Right ventricle myocardium inferior (tissue), 1 donor: ENCODE results near the gene EGFLAM. TPM values are rescaled to one million over a fixed set of nuclear protein-coding genes. Genes with fewer than 3 reads are reported as not detected.

Experiments used
- ATAC-seq: fragments of 200-7000 bp; cut with Tn5 transposase; one replicate; pipeline ENCODE4 v1.9.1; 2020; ENCODE audit warnings: mild to moderate bottlenecking, moderate library complexity
- DNase-seq: peaks from one replicate; pipeline ENCODE4 v3.0.0; 2021; ENCODE audit errors: missing footprints
- intact Hi-C: fragments of 100-400 bp; cut with DNase I; formaldehyde crosslinking; loops from one replicate; pipeline ENCODE4 v1.11.0; 2022
- total RNA-seq: library from RNA; stranded (reverse); fragmentation: NEBNext Ultra II Directional; extraction: Animal tissue kit (Norgen Biotek cat#: 25700); gene quantifications from one replicate; pipeline ENCODE4 v1.2.1, GENCODE V29; 2021
- donor health status: DM: no; HTN: yes; CAD: no; lungs with severe emphysema.

The EGFLAM gene
- total RNA-seq, 1 donor from 2014 or later: 8.8 TPM

DNA sequence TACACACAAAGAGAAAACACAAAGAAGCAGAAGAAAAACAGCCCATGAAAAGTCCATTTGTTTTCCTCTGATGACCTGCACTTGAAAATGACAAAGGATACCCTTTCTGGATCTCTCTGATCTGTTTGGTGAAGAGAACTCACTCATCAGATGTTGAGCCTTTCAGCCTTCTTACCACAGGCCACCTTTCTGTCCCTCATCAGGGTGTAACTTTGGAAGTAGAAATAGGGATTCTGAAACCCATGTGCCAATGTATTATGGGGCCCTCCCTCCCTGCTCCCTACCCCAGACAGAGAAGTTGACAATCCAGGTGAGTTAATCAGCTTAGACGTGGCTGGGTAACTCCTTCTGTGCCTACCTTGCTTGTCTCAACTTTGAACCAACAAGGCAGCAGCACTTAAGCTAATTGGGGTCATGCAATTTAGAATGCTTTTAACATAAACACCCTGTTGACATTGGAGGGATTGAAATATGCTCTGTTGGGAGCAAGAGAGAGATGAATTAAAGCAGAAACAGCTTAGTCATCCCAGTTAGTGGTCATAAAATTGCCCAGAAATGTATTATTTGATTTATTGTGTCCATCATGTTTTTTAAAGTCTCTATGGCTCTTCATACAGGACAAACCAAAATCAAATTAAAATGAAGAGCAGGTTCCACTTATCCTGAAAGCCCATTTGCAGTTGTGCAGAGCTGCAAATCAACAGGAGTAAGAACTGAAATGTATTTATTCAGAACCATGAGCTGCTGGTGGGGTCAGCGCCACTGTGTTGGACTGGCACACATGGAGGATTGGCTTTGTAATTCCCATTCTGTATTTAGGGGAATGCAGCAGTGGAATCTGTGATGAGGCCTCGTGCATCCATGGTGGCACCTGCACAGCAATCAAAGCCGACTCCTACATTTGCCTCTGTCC, 166.0 kb downstream of the EGFLAM start:
- intact Hi-C loops: no loop called here
- ATAC-seq (no peak), DNase-seq (no peak)

- DNase-seq (no peak), ATAC-seq (no peak)
- intact Hi-C loops: no loop called here
Measured at GRCh38 chr5:38426490-38426889, 168.1 kb downstream of the EGFLAM start.

DNA sequence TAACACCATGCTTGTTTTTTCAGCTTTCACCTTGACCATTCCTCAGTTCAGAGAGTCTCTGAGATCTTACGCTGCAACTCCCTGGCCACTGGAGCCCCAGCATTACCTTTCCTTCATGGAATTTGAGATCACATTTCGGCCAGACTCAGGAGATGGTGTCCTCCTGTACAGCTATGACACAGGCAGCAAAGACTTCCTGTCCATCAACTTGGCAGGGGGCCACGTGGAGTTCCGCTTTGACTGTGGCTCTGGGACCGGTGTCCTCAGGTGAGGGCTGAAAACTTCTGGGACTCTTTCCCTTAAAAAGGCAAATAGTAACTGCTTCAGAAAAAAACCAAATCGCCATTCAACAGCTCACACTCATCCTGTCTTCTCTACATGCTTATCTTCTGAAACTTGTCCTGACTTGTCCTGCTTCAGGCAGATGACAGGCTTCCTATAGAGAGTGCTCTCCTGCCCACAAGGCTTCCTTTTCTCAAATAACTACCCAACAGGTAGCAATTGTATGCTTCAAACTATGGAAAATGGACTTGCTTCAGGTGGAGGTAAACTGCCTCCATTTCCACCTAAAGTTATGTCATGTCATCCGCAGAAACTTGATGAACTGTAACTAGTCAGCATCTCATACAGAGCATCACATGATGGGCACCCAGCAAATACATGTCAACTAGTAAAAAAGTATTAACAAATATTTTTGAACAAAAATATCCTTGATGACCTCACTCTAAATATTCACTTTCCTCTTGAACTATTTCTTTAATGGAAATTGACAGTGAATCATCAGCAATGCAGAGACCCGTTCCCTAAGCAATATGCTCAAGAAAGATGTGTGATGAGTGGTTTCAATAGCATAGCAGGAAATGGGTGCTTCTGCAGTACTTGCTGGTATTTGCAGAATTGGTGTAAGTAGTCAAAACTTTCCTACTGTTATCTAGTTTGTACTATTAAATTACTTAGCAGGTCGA, 168.9 kb downstream of the EGFLAM start:
- intact Hi-C loops: no loop called here

GRCh38 chr5:38431242-38431853, 173.0 kb downstream of the EGFLAM start:
- no peak for ATAC-seq
- no peak for DNase-seq
- intact Hi-C loops: no loop called here

More for the DNA sequence above, 168.9 kb downstream of the EGFLAM start:
- DNase-seq (no peak), ATAC-seq (no peak)

- DNase-seq: peak; percentile 78
- ATAC-seq: peak; percentile 93
- intact Hi-C loops: no loop called here
Measured at GRCh38 chr5:38433160-38433861, 175.0 kb downstream of the EGFLAM start.

- intact Hi-C loops: no loop called here
- DNase-seq: no peak
- no peak for ATAC-seq
Measured at GRCh38 chr5:38434966-38435705, 176.8 kb downstream of the EGFLAM start.

GRCh38 chr5:38438757-38439156, 180.4 kb downstream of the EGFLAM start:
- ATAC-seq: no peak
- no peak for DNase-seq
- intact Hi-C loops: no loop called here

DNA sequence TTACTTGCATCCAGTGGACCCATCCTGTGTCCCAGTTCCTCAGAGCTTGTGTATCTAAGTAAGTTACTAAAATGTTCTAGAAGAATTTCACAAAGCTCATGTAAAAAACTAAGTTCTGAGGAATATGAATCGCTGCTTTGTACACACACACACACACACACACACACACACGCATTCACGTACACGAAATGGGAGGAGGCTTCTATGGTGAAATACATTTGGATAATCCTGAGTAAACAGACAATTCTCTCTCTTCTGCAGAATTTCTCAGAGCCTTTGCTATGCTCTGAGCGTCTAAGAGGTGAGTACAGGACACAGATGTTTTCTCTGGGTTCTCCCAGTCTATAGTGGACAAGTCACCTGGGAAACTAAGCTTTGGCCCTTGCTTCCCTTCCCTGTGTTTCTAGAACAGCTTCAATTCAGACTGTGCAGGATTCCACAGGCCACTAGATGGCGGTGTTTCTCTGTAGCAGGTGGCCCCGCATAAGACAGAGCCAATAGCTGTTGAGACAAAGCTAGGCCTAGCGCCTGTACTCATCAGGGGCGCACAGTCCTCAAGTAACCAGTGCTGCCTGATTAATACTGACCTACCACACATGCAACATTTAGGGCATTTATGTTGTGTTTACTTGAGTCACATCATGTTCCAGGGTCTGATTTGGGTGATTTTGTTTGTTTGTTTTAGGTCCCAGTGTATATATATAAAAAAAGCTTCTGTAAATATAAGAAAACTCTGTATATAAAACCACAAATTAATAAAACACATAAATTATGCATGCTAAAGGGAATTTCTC, 183.3 kb downstream of the EGFLAM start:
- ATAC-seq: peak; percentile 99
- DNase-seq: peak; percentile 83
- intact Hi-C loops: loop anchor here (1.0 to 5.0 kb wide), 3 partner anchors 76 to 368 kb away; no protein-coding TSS in a partner anchor

- DNase-seq: no peak
Measured at GRCh38 chr5:38442247-38442573, 183.9 kb downstream of the EGFLAM start.

DNA sequence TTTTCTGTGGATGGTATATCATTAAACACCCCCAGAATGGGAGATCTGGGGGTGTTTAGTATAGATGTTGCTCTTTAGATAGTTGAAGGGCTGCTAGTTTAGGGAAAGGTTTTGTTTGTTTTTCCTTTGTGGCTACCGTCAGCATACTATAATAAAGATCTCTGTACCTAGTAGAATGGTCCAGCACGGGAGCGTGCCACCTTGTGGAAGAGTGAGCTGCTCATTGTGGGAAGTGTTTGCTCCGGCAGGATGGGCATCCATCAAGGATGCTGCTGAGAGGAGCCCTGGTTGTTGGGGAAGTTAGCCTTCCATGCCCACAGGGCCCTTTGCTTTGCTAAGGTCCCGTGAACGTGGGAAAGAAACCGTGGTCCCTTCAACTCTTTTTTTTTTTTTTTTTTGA, 185.0 kb downstream of the EGFLAM start:
- intact Hi-C loops: loop anchor here (5.0 kb wide), 1 partner anchor 74 kb away; no protein-coding TSS in a partner anchor
- ATAC-seq (no peak), DNase-seq (no peak)

More at GRCh38 chr5:38442247-38442573, 183.9 kb downstream of the EGFLAM start:
- no peak for ATAC-seq
- intact Hi-C loops: loop anchor here (5.0 kb wide), 1 partner anchor 75 kb away; no protein-coding TSS in a partner anchor

DNA sequence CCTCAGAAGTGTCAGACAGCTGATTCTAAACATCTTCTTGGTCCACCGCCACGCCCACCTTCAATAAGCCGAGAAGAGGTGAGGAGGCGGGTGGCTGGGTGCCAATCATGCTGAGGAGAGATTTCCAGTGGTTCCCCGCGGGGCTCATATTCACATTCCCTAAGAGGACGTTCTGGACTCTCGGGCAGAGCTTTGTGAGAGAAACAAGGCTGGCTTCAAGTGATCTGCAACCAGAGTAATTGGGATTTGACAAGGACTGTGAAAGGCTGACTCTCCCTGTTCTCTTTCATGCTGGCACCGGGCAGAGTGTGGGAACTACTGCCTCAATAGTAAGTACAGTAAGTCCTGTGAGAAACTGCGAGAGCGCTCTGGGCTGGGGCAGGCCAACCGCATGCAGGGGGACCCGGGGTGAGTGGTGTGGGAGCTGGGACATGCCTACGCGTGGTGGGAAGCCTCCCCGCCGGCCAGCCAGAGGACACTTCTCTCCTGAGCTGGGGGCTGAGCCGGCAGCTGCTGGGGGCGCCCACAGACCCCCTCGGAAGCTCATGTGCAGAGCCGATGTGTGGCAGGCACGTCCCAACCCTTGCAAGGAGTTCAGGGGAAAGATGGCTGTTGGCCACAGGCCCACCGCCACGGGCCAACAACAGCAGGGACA, 187.1 kb downstream of the EGFLAM start:
- no peak for DNase-seq
- intact Hi-C loops: no loop called here
- no peak for ATAC-seq

GRCh38 chr5:38446029-38446522, 187.7 kb downstream of the EGFLAM start:
- ATAC-seq (no peak), DNase-seq (no peak)
- intact Hi-C loops: no loop called here

GRCh38 chr5:38447056-38447455, 188.7 kb downstream of the EGFLAM start:
- no peak for DNase-seq
- intact Hi-C loops: no loop called here

DNA sequence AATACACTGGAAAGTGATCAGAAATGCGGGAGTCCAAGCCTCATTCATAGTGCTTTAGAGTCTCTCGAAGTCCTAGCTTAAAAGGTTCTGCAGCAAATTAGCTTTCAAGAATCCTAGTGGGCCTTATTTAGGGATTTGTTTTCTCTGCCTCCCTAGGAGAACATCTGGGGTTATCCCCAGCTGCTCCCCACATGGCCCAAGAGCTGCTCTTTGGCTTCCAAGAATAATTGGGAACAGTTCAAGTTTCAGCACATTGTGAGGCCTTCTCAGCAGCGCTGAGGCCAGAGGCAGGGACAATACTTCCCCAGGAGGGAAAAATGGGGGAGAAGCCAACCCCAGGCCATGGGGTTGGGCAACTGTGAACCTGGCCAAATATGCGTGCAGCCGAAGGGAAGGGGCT, 189.4 kb downstream of the EGFLAM start:
- no peak for DNase-seq
- ATAC-seq: peak; percentile 87
- intact Hi-C loops: no loop called here

More at GRCh38 chr5:38447056-38447455, 188.7 kb downstream of the EGFLAM start:
- no peak for ATAC-seq

GRCh38 chr5:38448568-38449350, 190.4 kb downstream of the EGFLAM start:
- ATAC-seq (peak; percentile 33), DNase-seq (no peak)
- intact Hi-C loops: no loop called here
